BJ (cell line): ENCODE measurements around the gene USH1G. TPM values are rescaled to one million over a fixed set of nuclear protein-coding genes. Genes with fewer than 3 reads are reported as not detected.

Source experiments
- CTCF ChIA-PET: fragments of 350-600 bp; formaldehyde crosslinking; extraction: SDS; loops from one replicate; lab custom pipeline; 2021; ENCODE audit warnings: antibody characterized with exemption, inconsistent platforms; lab: Yijun Ruan, JAX
- POLR2A ChIA-PET: fragments of 300-600 bp; sonication (Branson Sonifier 250); formaldehyde crosslinking; extraction: SDS; loops from one replicate; lab custom pipeline; 2021; ENCODE audit warnings: antibody characterized with exemption; lab: Charles Lee
- DNase-seq: peaks from one replicate; pipeline ENCODE4 v3.0.0-alpha.2; 2011; ENCODE audit warnings: low read depth
- H3K27me3 ChIP-seq: 2 replicates; pipeline ENCODE4 v1.6.0; 2011; ENCODE audit warnings: low read length; ENCODE audit not compliant: control insufficient read depth, insufficient read depth
- H3K36me3 ChIP-seq: 2 replicates; pipeline ENCODE4 v1.5.1; 2011; ENCODE audit warnings: low read length; ENCODE audit not compliant: control insufficient read depth, insufficient read depth
- H3K4me3 ChIP-seq: 2 replicates; pipeline ENCODE4 v1.5.1; 2011; ENCODE audit warnings: low read depth, mild to moderate bottlenecking, control low read depth, low read length
- polyA plus RNA-seq: library from polyadenylated mRNA; depleted of rRNA; stranded (reverse); fragments of >200 nt; gene quantifications from 2 replicates; pipeline ENCODE4 v1.2.3, GENCODE V29; 2011
- TF ChIP-seq, protein P1 (sequence below): IDR thresholded peaks from 2 replicates; pipeline ENCODE4 v1.5.1; 2011; ENCODE audit warnings: low read depth, mild to moderate bottlenecking, control low read depth, inconsistent platforms, low read length, moderate library complexity; ENCODE audit not compliant: insufficient read depth

Gene USH1G
- polyA plus RNA-seq, 1 experiment: not detected

DNA sequence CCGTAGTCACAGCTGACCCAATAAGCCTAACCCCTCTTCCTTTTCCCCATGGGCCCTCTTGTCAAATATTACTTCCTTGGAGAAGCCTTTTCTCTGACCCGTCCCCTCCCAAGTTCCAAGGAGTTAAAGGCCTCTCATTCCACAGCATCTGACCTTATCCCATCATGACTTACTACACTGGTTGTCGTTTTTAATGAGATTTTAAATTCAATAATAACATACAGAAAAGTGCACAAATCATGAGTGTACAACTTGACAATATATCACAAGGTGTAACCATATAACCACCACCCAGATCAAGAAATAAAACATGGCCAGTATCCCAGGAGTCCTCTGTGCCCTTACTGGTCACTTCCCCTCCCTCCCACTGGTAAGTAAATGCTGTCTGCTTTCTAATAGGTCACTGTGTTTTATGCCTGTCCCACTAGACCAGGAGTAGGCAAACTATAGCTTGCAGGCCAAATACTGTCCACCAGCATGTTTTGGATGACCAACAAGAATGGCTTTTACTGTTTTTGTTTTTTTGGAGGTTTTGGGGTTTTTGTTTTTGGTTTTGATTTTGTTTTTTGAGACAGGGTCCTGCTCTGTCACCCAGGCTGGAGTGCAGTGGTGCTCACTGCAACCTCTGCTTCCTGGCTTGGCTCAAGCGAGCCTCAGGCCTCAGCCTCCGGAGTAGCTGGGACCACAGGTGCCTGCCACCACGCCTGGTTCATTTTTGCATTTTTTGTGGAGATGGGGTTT is 49.0 kb downstream of the USH1G start:
- H3K4me3 ChIP-seq: peak overlapping the region; percentile 56
- ChIA-PET CTCF (interaction anchor here (0.7 to 1.7 kb wide), 7 partner anchors 14 to 240 kb away, joined by 3 to 7 read pairs (median 3); no protein-coding TSS in a partner anchor), POLR2A (no interaction called here)
- DNase-seq: no peak
- H3K36me3 ChIP-seq: peaks cover 2% of the 10 kb centered on the region; the same call in 1 of the 2 replicates
- TF ChIP-seq, protein P1, sequence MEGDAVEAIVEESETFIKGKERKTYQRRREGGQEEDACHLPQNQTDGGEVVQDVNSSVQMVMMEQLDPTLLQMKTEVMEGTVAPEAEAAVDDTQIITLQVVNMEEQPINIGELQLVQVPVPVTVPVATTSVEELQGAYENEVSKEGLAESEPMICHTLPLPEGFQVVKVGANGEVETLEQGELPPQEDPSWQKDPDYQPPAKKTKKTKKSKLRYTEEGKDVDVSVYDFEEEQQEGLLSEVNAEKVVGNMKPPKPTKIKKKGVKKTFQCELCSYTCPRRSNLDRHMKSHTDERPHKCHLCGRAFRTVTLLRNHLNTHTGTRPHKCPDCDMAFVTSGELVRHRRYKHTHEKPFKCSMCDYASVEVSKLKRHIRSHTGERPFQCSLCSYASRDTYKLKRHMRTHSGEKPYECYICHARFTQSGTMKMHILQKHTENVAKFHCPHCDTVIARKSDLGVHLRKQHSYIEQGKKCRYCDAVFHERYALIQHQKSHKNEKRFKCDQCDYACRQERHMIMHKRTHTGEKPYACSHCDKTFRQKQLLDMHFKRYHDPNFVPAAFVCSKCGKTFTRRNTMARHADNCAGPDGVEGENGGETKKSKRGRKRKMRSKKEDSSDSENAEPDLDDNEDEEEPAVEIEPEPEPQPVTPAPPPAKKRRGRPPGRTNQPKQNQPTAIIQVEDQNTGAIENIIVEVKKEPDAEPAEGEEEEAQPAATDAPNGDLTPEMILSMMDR: no peak
- peaks cover 9% of the 10 kb centered on the region for H3K27me3 ChIP-seq

DNA sequence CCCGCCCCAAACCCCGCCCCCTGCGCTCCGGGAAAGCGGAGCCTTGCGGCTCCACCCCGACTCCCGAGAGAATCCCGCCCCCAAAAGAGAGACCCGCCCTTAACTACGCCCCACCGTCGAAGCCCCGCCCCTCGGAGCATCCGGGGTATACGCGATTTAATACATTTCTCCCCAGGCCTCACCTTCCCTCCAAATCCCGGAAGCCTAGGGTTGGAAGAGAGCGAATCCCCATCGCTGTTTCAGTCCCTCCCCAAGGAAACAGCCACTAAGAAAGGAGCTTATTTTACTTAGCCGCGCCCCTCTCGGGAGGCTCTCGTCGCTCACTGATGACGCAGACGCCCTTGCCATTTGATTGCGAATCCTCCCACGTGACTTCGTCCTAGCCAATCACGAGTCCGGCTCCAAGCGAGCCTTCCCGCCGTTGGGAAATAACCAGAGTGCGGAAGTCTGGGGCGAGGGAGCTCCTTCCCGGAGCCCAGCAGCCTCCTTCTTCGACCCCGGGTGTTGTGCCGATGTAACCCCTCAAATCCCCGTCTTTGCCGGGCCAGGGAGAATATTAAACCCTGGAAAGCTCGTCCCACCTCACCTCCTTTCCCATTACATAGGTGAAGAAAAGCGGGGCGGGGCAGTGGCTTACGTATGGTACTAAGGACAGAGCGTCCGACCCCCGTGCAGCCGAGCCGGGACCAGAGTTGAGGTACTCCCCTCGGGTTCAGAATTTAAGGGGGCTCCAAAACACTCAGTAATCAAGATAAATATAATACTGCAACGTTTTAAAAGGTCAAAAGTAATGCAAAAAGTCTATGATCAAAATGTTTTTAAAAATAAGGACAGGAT is 49.8 kb downstream of the USH1G start:
- TF ChIP-seq, protein P1: no peak
- ChIA-PET POLR2A (interaction anchor here (0.7 kb wide), 1 partner anchor 19 kb away, joined by 20 read pairs; no protein-coding TSS in a partner anchor), CTCF (interaction anchor here (0.9 to 1.3 kb wide), 6 partner anchors 11 to 241 kb away, joined by 3 to 8 read pairs (median 3); no protein-coding TSS in a partner anchor)
- H3K27me3 ChIP-seq: peaks cover 3% of the 10 kb centered on the region
- peak overlapping the region; percentile 83 for H3K4me3 ChIP-seq
- DNase-seq: peak; percentile 99
- peaks cover 2% of the 10 kb centered on the region; the same call in 1 of the 2 replicates for H3K36me3 ChIP-seq

DNA sequence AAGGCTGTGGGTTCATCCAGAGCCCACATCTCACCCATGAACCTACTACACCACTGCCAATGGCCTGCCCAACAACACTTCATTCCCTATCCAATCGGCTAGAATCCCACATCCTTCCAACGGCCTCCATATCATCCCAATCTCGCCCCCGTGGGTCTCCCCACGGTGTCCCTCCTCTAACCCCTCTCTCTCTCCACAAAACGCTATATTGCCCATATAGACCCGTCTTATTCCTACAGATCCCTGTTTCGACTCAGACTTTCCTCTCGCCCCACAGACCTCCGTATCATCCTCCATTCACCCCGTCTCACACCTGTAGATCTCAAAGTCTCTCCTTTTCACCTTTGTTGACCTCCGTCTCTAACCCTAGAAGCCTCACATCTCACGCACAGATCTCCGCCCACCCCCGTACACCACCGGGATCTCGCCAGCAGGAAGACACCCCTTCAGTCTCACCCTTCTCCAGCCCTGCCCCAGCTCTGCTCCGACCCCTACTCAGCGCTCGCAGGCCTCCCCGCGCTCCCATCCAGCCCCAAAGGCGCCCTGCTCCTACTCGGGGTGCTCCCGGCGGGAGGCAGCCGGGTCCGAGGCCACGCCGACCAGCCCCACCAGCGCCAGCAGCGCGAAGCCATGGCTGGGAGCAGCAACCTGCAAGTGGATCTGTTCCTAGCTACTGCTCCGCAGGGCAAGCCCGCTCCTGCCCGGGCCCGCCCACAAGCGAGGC is 50.6 kb downstream of the USH1G start, which contains the start of gene FDXR:
FDXR (minus strand) TSS at position 682 of the 724 bp plus-strand sequence; CDS start at position 632, 50 bp downstream.
- DNase-seq: no peak
- peak within 1 kb of the TSS; percentile 83 for H3K4me3 ChIP-seq
- peaks cover 5% of the 10 kb centered on the region for H3K36me3 ChIP-seq
- POLR2A ChIA-PET: interaction anchor here (0.7 kb wide), 1 partner anchor 77 kb away, joined by 3 read pairs; no protein-coding TSS in a partner anchor
- CTCF ChIA-PET: interaction anchor here (0.9 to 17.3 kb wide), 9 partner anchors 10 to 242 kb away, joined by 3 to 297 read pairs (median 3); no protein-coding TSS in a partner anchor
- TF ChIP-seq, protein P1: no peak
- no peaks in the 10 kb centered on the region for H3K27me3 ChIP-seq

DNA sequence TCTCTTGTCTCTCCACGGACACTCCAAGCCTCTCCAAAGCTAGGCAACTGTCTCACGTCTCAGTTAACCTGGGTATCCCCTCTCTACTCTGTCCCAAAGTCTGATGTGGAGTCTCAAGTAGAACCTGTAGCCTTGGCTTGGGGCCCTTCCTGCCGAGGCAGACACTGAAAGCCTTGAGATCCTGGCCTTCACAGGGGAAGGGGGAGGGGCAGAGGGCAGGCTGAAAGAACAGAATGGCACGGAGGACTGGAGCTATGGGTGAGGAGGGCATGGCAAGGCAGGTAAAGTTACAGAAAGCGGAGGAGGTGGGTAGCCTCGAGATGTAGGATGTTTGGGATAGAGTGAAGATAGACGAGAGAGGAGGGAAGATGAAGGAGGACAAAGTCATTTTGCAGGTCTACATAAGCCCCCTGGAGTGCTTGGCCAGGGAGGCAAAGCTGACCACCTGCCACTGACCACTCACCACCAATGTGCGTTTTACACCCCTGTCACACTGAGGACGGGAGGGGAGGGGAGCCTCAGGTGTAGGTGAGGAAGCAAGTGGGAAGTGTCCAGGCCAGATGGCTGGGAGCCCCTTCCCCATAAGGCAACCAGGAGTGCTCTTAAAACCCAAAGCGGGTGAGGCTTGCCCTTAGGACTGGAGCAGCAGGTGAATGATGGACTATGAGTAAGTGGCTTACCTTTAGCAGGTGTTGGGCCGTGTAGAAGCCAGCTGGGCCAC is 51.5 kb downstream of the USH1G start:
- TF ChIP-seq, protein P1: no peak
- ChIA-PET POLR2A (interaction anchor here (0.7 kb wide), 1 partner anchor 76 kb away, joined by 3 read pairs; no protein-coding TSS in a partner anchor), CTCF (interaction anchor here (0.7 to 17.3 kb wide), 4 partner anchors 9 to 110 kb away, joined by 3 to 297 read pairs (median 10); no protein-coding TSS in a partner anchor)
- H3K4me3 ChIP-seq: peak overlapping the region; percentile 83
- no peaks in the 10 kb centered on the region for H3K27me3 ChIP-seq
- DNase-seq: no peak
- H3K36me3 ChIP-seq: peaks cover 7% of the 10 kb centered on the region
